ENCODE results near the gene PPP1R12C.

DNA sequence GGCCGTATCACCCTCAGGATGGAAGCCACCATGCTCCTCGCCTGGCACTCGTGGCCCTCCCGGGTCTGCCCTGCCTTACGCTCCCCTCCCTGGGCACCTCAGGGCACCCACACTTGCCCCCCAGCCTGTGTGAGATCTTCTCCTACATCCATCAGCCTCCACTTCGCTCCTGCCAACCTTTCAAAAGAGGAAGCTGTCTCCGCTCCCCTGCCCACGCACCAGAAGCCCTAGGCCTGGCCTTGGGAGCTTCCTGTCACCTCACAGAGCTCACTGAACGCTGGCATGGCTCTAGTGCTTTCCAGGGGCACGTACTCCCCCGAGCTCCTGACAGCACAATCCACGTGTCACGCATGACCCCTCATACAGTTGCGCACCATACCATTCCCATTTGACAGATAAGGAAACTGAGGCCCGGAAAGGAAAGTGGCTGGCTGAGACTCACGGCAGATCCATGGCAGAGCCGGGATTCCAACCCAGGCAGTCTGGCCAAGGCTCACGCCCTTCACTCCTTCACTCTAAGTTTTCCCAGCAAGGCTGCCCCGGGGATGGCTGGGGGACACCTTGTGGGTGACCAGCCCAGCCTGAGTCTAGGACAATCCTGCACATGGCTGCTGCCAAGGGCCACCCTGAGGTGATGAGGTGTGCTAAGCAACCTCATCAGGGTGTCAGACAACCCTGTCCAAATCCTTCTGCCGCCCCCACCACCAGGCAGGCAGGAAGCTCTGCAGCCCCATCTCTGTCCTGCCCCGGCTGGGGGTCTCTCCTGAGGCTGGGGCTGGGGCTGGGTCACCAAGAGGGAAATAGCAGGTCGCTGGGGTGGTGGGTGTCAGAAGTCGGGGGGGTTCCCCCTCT, 19.3 kb downstream of the PPP1R12C start:
- TF ChIP-seq, protein P1, sequence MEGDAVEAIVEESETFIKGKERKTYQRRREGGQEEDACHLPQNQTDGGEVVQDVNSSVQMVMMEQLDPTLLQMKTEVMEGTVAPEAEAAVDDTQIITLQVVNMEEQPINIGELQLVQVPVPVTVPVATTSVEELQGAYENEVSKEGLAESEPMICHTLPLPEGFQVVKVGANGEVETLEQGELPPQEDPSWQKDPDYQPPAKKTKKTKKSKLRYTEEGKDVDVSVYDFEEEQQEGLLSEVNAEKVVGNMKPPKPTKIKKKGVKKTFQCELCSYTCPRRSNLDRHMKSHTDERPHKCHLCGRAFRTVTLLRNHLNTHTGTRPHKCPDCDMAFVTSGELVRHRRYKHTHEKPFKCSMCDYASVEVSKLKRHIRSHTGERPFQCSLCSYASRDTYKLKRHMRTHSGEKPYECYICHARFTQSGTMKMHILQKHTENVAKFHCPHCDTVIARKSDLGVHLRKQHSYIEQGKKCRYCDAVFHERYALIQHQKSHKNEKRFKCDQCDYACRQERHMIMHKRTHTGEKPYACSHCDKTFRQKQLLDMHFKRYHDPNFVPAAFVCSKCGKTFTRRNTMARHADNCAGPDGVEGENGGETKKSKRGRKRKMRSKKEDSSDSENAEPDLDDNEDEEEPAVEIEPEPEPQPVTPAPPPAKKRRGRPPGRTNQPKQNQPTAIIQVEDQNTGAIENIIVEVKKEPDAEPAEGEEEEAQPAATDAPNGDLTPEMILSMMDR (IDR thresholded peaks at IDR 0.05) = no peak
- TF ChIP-seq POLR2A (IDR thresholded peaks at IDR 0.05) = no peak

Measured in tibial nerve (tissue), 3 donors.